Ascending aorta (tissue), 2 donors: Measurements from ENCODE around the gene SERF2. TPM values are rescaled to one million over a fixed set of nuclear protein-coding genes. Genes with fewer than 3 reads are reported as not detected.
A peak's percentile ranks its signal among the peaks of the same experiment; 100 is the strongest.

ENCODE experiments used
- DNase-seq, 2 donors: peaks; one replicate each; pipeline ENCODE4 v3.0.0-alpha.2; 2019; ENCODE audit warnings: low spot score in 2 of 2
- H3K27ac ChIP-seq, 2 donors: fragments of 200-600 bp; sonication (generic); one replicate each; pipeline ENCODE4 v1.5.1; 2016 to 2017; ENCODE audit warnings: mild to moderate bottlenecking in 1 of 2
- H3K27me3 ChIP-seq: fragments of 200-600 bp; sonication (generic); one replicate; pipeline ENCODE4 v1.5.1; 2017
- H3K36me3 ChIP-seq, 2 donors: fragments of 200-600 bp; sonication (generic); one replicate each; pipeline ENCODE4 v1.5.1; 2016
- H3K4me1 ChIP-seq, 2 donors: fragments of 200-600 bp; sonication (generic); one replicate each; pipeline ENCODE4 v1.5.1; 2016 to 2017; ENCODE audit warnings: mild to moderate bottlenecking in 1 of 2
- H3K4me3 ChIP-seq, 2 donors: fragments of 200-600 bp; sonication (generic); one replicate each; pipeline ENCODE4 v1.5.1; 2016 to 2017; ENCODE audit warnings: mild to moderate bottlenecking in 1 of 2
- H3K9me3 ChIP-seq, 2 donors: fragments of 200-600 bp; sonication (generic); one replicate each; pipeline ENCODE4 v1.5.1; 2016
- intact Hi-C: fragments of 100-400 bp; cut with DNase I; formaldehyde crosslinking; loops from one replicate; pipeline ENCODE4 v1.15.1; 2023
- total RNA-seq: library from RNA; depleted of rRNA; stranded (reverse); fragments of >200 nt; gene quantifications from one replicate; pipeline ENCODE4 v1.1.0, GENCODE V29; 2016
- TF ChIP-seq, protein P1 (sequence below), 3 experiments: fragments of 200-600 bp in 2 of 3; fragments of 450-650 bp in 1 of 3; sonication (generic) in 2 of 3; IDR thresholded peaks; one replicate each; pipeline ENCODE4 v1.5.1; 2016 to 2019; ENCODE audit warnings: antibody characterized with exemption in 3 of 3, mild to moderate bottlenecking in 1 of 3, moderate library complexity in 1 of 3

Gene SERF2
- total RNA-seq, 1 donor from 2014 or later = 733 TPM

- intact Hi-C loops = loop anchor here (10.0 kb wide), 1 partner anchor 490 kb away; the partner anchor contains the start of gene GOLM2
- H3K36me3 ChIP-seq = peaks cover 26 to 49% of the 10 kb centered on the region in 2 donors
- no peaks in the 10 kb centered on the region for H3K27me3 ChIP-seq
- DNase-seq = no peak
- TF ChIP-seq, protein P1, sequence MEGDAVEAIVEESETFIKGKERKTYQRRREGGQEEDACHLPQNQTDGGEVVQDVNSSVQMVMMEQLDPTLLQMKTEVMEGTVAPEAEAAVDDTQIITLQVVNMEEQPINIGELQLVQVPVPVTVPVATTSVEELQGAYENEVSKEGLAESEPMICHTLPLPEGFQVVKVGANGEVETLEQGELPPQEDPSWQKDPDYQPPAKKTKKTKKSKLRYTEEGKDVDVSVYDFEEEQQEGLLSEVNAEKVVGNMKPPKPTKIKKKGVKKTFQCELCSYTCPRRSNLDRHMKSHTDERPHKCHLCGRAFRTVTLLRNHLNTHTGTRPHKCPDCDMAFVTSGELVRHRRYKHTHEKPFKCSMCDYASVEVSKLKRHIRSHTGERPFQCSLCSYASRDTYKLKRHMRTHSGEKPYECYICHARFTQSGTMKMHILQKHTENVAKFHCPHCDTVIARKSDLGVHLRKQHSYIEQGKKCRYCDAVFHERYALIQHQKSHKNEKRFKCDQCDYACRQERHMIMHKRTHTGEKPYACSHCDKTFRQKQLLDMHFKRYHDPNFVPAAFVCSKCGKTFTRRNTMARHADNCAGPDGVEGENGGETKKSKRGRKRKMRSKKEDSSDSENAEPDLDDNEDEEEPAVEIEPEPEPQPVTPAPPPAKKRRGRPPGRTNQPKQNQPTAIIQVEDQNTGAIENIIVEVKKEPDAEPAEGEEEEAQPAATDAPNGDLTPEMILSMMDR (IDR thresholded peaks at IDR 0.05) = no peak
- H3K4me3 ChIP-seq = peak overlapping the region; percentile 74 to 99
- H3K9me3 ChIP-seq = no peaks in the 10 kb centered on the region
- peaks cover 19 to 31% of the 10 kb centered on the region in 2 donors for H3K4me1 ChIP-seq
- peak overlapping the region; percentile 54 to 88 for H3K27ac ChIP-seq
These were observed 2.3 kb downstream of the SERF2 start for GRCh38 chr15:43794269-43795037.

- Histone ChIP-seq H3K27me3 (no peaks in the 10 kb centered on the region), H3K9me3 (no peaks in the 10 kb centered on the region), H3K4me1 (peaks cover 19 to 37% of the 10 kb centered on the region in 2 donors), H3K36me3 (peaks cover 26 to 54% of the 10 kb centered on the region in 2 donors), H3K4me3 (no peak overlapping the region), H3K27ac (peak overlapping the region; percentile 54 to 88)
- intact Hi-C loops = loop anchor here (10.0 kb wide), 1 partner anchor 490 kb away; the partner anchor contains the start of gene GOLM2
- no peak for DNase-seq
- TF ChIP-seq, protein P1 (IDR thresholded peaks at IDR 0.05) = no peak
These were observed 3.1 kb downstream of the SERF2 start for GRCh38 chr15:43795197-43795596.

GRCh38 chr15:43795997-43796396 is 3.9 kb downstream of the SERF2 start:
- intact Hi-C loops = loop anchor here (10.0 kb wide), 1 partner anchor 489 kb away; the partner anchor contains the start of gene GOLM2
- Histone ChIP-seq H3K36me3 (peaks cover 26 to 54% of the 10 kb centered on the region in 2 donors), H3K9me3 (no peaks in the 10 kb centered on the region), H3K27ac (peak overlapping the region in 1 of 2 donors; percentile 88), H3K4me1 (peaks cover 21 to 38% of the 10 kb centered on the region in 2 donors), H3K4me3 (no peak overlapping the region), H3K27me3 (no peaks in the 10 kb centered on the region)
- DNase-seq = no peak
- TF ChIP-seq, protein P1 (IDR thresholded peaks at IDR 0.05) = no peak

DNA sequence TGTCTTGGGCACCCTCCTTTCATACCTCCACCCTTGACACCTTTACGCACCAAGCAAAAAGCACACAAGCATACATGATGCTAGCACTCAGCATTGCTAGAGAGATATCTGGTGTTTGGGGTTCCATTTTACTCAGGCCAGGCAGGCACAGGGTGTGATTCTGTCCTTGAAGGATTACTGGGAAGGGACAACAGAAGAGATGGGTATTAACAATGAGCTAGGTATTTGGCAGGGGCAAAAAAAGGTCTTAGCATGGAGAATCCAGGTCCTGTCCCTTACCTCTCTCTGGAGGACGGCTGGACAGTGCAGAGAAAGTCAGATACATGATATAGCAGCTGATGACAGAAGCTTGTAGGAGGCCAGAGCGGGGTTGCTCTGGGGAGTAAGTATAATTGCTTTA is 4.4 kb downstream of the SERF2 start:
- Histone ChIP-seq H3K36me3 (peaks cover 26 to 57% of the 10 kb centered on the region in 2 donors), H3K27ac (peak overlapping the region in 1 of 2 donors; percentile 23), H3K9me3 (no peaks in the 10 kb centered on the region), H3K4me3 (no peak overlapping the region), H3K4me1 (peaks cover 27 to 42% of the 10 kb centered on the region in 2 donors), H3K27me3 (no peaks in the 10 kb centered on the region)
- intact Hi-C loops = loop anchor here (10.0 kb wide), 1 partner anchor 488 kb away; the partner anchor contains the start of gene GOLM2
- TF ChIP-seq, protein P1 (IDR thresholded peaks at IDR 0.05) = no peak
- no peak for DNase-seq

DNA sequence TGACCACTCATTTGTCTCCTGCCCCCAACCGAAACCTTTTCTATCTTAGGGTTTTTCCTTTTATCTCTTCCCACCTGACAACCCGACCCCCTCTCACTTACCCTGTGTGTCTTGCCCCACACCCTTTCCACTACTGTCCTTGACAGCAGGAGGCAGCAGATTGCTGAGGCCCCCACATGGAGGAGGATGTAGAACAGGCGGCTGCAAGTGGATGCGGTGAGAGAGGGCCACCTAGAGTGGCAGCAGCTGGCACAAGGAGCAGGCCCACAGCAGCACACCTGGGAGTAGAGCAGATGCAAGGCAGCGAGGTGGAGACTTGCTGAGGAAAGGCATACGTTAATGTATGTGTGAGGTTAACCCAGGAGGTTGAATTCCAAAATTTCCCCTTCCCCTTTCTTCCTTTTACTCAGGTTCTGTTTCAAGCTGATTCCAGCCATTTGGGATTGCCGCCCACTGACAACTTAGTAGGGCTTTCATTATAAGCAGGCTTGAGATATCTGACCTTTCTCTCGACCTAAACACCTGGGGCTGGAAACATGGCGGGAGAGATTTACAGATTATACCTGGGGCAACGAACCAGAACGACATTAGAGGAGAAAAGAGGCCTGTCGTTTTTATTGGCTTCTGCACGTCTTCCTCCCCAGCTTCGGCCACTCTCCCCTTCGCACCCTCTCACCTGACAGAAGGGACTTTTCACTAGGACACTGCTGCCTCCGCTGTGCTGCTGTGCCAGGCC is 7.3 kb downstream of the SERF2 start:
- TF ChIP-seq, protein P1 (IDR thresholded peaks at IDR 0.05) = no peak
- Histone ChIP-seq H3K9me3 (no peaks in the 10 kb centered on the region), H3K36me3 (peaks cover 27 to 67% of the 10 kb centered on the region in 2 donors), H3K4me1 (peaks cover 15 to 34% of the 10 kb centered on the region in 2 donors), H3K27ac (peak overlapping the region; percentile 91 to 96), H3K4me3 (no peak overlapping the region), H3K27me3 (no peaks in the 10 kb centered on the region)
- DNase-seq = no peak
- intact Hi-C loops = loop anchor here (10.0 kb wide), 1 partner anchor 485 kb away; the partner anchor contains the start of gene GOLM2
